Liver (tissue), 9 donors: ENCODE measurements around the gene GIMAP7. TPM values are rescaled to one million over a fixed set of nuclear protein-coding genes. Genes with fewer than 3 reads are reported as not detected.

Experiments used
- DNase-seq: peaks from one replicate; pipeline ENCODE4 v3.0.0-alpha.2; 2017; ENCODE audit warnings: low spot score
- H3K27ac ChIP-seq, 2 donors: one replicate each; pipeline ENCODE4 v1.7.0; 2013; ENCODE audit warnings: inconsistent platforms in 2 of 2, low read length in 2 of 2, control low read depth in 1 of 2, low read depth in 1 of 2, mild to moderate bottlenecking in 1 of 2
- H3K27me3 ChIP-seq, 4 donors: one replicate each; pipeline versions ENCODE4 v1.6.1 to v1.7.0; 2013; ENCODE audit warnings: low read length in 3 of 4, inconsistent platforms in 1 of 4, mild to moderate bottlenecking in 1 of 4, moderate library complexity in 1 of 4; ENCODE audit not compliant: control insufficient read depth in 4 of 4, insufficient read depth in 4 of 4
- H3K36me3 ChIP-seq, 4 donors: one replicate each; pipeline versions ENCODE4 v1.6.1 to v1.7.0; 2013; ENCODE audit warnings: low read length in 3 of 4, mild to moderate bottlenecking in 3 of 4, low read depth in 1 of 4, moderate library complexity in 1 of 4; ENCODE audit not compliant: control insufficient read depth in 4 of 4, insufficient read depth in 3 of 4
- H3K4me1 ChIP-seq, 4 donors: one replicate each; pipeline versions ENCODE4 v1.6.1 to v1.7.0; 2013; ENCODE audit warnings: low read length in 3 of 4, mild to moderate bottlenecking in 3 of 4, moderate library complexity in 1 of 4; ENCODE audit not compliant: control insufficient read depth in 4 of 4, insufficient read depth in 4 of 4
- H3K4me3 ChIP-seq, 3 donors: one replicate each; pipeline versions ENCODE4 v1.6.1 to v1.7.0; 2013; ENCODE audit warnings: low read length in 3 of 3, control low read depth in 1 of 3, low read depth in 1 of 3, mild to moderate bottlenecking in 1 of 3
- H3K9ac ChIP-seq, 2 donors: one replicate each; pipeline ENCODE4 v1.7.0; 2013; ENCODE audit warnings: low read length in 2 of 2, mild to moderate bottlenecking in 2 of 2, moderate library complexity in 2 of 2, control low read depth in 1 of 2, low read depth in 1 of 2
- H3K9me3 ChIP-seq, 4 donors: one replicate each; pipeline versions ENCODE4 v1.6.1 to v1.7.0; 2013; ENCODE audit warnings: low read length in 3 of 4; ENCODE audit not compliant: control insufficient read depth in 4 of 4
- FOXA1 ChIP-seq: IDR thresholded peaks from 2 replicates; pipeline ENCODE4 v1.6.1; 2016; ENCODE audit warnings: antibody characterized with exemption
- FOXA2 ChIP-seq: IDR thresholded peaks from 2 replicates; pipeline ENCODE4 v1.6.1; 2016; ENCODE audit warnings: antibody characterized with exemption
- GABPA ChIP-seq, 2 donors: IDR thresholded peaks in 1 of 2; conservative IDR thresholded peaks in 1 of 2; 2 replicates each; pipeline ENCODE4 v1.6.1; 2016; ENCODE audit warnings: antibody characterized with exemption in 2 of 2, mild to moderate bottlenecking in 1 of 2, moderate library complexity in 1 of 2
- HNF4G ChIP-seq: IDR thresholded peaks from 2 replicates; pipeline ENCODE4 v1.6.1; 2016; ENCODE audit warnings: antibody characterized with exemption
- JUND ChIP-seq, 2 donors: IDR thresholded peaks; 2 replicates each; pipeline ENCODE4 v1.6.1; 2016; ENCODE audit warnings: antibody characterized with exemption in 2 of 2
- RAD21 ChIP-seq, 2 donors: IDR thresholded peaks; 2 replicates each; pipeline ENCODE4 v1.6.1; 2016; ENCODE audit warnings: antibody characterized with exemption in 2 of 2, mild to moderate bottlenecking in 2 of 2
- RXRA ChIP-seq, 2 donors: IDR thresholded peaks; 2 replicates each; pipeline ENCODE4 v1.6.1; 2017 to 2018; ENCODE audit warnings: antibody characterized with exemption in 2 of 2, mild to moderate bottlenecking in 1 of 2
- SP1 ChIP-seq: IDR thresholded peaks from 2 replicates; pipeline ENCODE4 v1.6.1; 2018; ENCODE audit warnings: antibody characterized with exemption, mild to moderate bottlenecking
- TAF1 ChIP-seq: conservative IDR thresholded peaks from 2 replicates; pipeline ENCODE4 v1.6.1; 2016; ENCODE audit warnings: antibody characterized with exemption, mild to moderate bottlenecking
- YY1 ChIP-seq: IDR thresholded peaks from 2 replicates; pipeline ENCODE4 v1.6.1; 2016; ENCODE audit warnings: antibody characterized with exemption, mild to moderate bottlenecking
- WGBS: extraction: QIAGEN DNeasy Blood & Tissue Kit; methylation state at CpG from one replicate; pipeline ENCODE4 v1.1.7; 2013; 5-methylcytosine and 5-hydroxymethylcytosine counted together
- polyA plus RNA-seq, 2 donors: library from polyadenylated mRNA; stranded (reverse) in 1 of 2; unstranded in 1 of 2; fragments of 200-250 nt in 1 of 2; fragments of >200 nt in 1 of 2; fragmentation: Nextera tagmentation in 1 of 2; extraction: Ambion mirVana in 1 of 2; gene quantifications; one replicate each; pipeline versions ENCODE4 v1.2.1 to v1.2.3, GENCODE V29; 2013 to 2015
- total RNA-seq, 2 donors: library from RNA; depleted of rRNA; stranded (reverse); fragments of >200 nt; gene quantifications; one replicate each; pipeline ENCODE4 v1.2.3, GENCODE V29; 2014
- TF ChIP-seq, protein P1 (sequence below): IDR thresholded peaks from 2 replicates; pipeline ENCODE4 v1.6.1; 2016; ENCODE audit warnings: antibody characterized with exemption
- TF ChIP-seq, protein P2 (sequence below): IDR thresholded peaks from 2 replicates; pipeline ENCODE4 v1.6.1; 2016; ENCODE audit warnings: antibody characterized with exemption
- TF ChIP-seq, protein P3 (sequence below): IDR thresholded peaks from 2 replicates; pipeline ENCODE4 v1.6.1; 2016; ENCODE audit warnings: antibody characterized with exemption, mild to moderate bottlenecking
- TF ChIP-seq, protein P4 (sequence below): IDR thresholded peaks from 2 replicates; pipeline ENCODE4 v1.6.1; 2016; ENCODE audit warnings: antibody characterized with exemption
- TF ChIP-seq, protein P5 (sequence below): fragments of 150-350 bp; IDR thresholded peaks from 2 replicates; pipeline ENCODE4 v1.5.1; 2017; ENCODE audit warnings: improper control_type of control experiment, low read depth, low read length; ENCODE audit not compliant: missing input control
- donor health status: healthy.
- donor health status: healthy.
- donor health status: healthy.
- donor health status: healthy.
- donor health status: healthy.

The GIMAP7 gene
- total and polyA plus RNA-seq, 4 donors, result 4.8 to 12.8 (median 10.5) TPM

DNA sequence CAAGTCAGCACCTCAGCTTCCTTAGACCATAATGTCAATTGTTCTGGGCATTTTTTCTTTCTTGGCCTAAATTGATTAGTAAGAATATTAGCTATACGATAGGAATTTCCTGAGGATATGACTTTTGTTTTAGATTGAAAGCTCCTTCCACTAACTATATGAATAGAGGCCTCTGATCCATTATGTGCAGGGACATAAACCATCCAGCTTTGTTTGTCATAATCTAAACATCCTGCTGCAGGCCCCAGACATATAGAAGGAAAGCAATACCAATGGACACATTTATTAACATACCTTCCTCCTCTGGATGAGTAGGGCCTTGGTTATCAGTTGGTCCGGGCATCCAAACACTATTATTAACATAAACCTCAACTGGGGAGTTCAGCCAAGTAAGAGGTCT lies 48.2 kb downstream of the GIMAP7 start (continued):
- TF ChIP-seq RAD21 (IDR thresholded peaks at IDR 0.05), result no peak
- no peak for TF ChIP-seq TAF1
- no peak for TF ChIP-seq FOXA2
- TF ChIP-seq, protein P1, sequence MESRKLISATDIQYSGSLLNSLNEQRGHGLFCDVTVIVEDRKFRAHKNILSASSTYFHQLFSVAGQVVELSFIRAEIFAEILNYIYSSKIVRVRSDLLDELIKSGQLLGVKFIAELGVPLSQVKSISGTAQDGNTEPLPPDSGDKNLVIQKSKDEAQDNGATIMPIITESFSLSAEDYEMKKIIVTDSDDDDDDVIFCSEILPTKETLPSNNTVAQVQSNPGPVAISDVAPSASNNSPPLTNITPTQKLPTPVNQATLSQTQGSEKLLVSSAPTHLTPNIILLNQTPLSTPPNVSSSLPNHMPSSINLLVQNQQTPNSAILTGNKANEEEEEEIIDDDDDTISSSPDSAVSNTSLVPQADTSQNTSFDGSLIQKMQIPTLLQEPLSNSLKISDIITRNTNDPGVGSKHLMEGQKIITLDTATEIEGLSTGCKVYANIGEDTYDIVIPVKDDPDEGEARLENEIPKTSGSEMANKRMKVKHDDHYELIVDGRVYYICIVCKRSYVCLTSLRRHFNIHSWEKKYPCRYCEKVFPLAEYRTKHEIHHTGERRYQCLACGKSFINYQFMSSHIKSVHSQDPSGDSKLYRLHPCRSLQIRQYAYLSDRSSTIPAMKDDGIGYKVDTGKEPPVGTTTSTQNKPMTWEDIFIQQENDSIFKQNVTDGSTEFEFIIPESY, result no peak
- TF ChIP-seq YY1, result no peak
- TF ChIP-seq, protein P2, sequence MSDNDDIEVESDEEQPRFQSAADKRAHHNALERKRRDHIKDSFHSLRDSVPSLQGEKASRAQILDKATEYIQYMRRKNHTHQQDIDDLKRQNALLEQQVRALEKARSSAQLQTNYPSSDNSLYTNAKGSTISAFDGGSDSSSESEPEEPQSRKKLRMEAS, result no peak

DNA sequence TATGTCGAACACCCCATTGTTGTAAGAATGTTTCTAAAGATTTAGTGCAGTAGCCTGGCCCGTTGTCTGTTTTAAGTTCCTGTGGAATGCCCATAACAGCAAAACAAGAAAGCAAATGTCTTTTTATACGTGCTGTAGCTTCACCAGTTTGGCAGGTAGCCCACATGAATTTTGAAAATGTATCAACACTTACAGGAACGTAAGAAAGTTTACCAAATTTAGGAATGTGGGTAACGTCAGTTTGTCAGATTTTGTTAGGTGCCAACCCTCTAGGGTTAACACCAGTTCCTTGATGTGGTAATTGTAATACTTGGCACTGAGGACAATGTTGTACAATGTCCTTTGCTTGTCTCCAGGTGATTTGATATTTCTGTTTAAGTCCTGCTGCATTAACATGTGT lies 49.3 kb downstream of the GIMAP7 start:
- no peak for DNase-seq
- no peak overlapping the region for H3K27ac ChIP-seq
- 72% methylated on average over 5 of the region's 5 CpGs for WGBS
- H3K4me3 ChIP-seq, result no peak overlapping the region
- H3K27me3 ChIP-seq, result no peaks in the 10 kb centered on the region
- H3K9me3 ChIP-seq, result peaks cover 0 to 7% (median 2%) of the 10 kb centered on the region in 4 donors
- no peak for TF ChIP-seq SP1
- TF ChIP-seq, protein P3, sequence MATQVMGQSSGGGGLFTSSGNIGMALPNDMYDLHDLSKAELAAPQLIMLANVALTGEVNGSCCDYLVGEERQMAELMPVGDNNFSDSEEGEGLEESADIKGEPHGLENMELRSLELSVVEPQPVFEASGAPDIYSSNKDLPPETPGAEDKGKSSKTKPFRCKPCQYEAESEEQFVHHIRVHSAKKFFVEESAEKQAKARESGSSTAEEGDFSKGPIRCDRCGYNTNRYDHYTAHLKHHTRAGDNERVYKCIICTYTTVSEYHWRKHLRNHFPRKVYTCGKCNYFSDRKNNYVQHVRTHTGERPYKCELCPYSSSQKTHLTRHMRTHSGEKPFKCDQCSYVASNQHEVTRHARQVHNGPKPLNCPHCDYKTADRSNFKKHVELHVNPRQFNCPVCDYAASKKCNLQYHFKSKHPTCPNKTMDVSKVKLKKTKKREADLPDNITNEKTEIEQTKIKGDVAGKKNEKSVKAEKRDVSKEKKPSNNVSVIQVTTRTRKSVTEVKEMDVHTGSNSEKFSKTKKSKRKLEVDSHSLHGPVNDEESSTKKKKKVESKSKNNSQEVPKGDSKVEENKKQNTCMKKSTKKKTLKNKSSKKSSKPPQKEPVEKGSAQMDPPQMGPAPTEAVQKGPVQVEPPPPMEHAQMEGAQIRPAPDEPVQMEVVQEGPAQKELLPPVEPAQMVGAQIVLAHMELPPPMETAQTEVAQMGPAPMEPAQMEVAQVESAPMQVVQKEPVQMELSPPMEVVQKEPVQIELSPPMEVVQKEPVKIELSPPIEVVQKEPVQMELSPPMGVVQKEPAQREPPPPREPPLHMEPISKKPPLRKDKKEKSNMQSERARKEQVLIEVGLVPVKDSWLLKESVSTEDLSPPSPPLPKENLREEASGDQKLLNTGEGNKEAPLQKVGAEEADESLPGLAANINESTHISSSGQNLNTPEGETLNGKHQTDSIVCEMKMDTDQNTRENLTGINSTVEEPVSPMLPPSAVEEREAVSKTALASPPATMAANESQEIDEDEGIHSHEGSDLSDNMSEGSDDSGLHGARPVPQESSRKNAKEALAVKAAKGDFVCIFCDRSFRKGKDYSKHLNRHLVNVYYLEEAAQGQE, result no peak
- TF ChIP-seq TAF1, result no peak
- TF ChIP-seq, protein P4, sequence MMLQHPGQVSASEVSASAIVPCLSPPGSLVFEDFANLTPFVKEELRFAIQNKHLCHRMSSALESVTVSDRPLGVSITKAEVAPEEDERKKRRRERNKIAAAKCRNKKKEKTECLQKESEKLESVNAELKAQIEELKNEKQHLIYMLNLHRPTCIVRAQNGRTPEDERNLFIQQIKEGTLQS, result no peak
- no peak for TF ChIP-seq FOXA2
- TF ChIP-seq RXRA (IDR thresholded peaks at IDR 0.05), result no peak
- TF ChIP-seq HNF4G, result no peak
- TF ChIP-seq FOXA1, result no peak
- TF ChIP-seq GABPA (IDR thresholded peaks at IDR 0.05 in 1 of 2, conservative IDR thresholded peaks at IDR 0.05 in 1 of 2), result no peak
- TF ChIP-seq, protein P1, result no peak
- TF ChIP-seq JUND (IDR thresholded peaks at IDR 0.05), result no peak
- TF ChIP-seq, protein P5, sequence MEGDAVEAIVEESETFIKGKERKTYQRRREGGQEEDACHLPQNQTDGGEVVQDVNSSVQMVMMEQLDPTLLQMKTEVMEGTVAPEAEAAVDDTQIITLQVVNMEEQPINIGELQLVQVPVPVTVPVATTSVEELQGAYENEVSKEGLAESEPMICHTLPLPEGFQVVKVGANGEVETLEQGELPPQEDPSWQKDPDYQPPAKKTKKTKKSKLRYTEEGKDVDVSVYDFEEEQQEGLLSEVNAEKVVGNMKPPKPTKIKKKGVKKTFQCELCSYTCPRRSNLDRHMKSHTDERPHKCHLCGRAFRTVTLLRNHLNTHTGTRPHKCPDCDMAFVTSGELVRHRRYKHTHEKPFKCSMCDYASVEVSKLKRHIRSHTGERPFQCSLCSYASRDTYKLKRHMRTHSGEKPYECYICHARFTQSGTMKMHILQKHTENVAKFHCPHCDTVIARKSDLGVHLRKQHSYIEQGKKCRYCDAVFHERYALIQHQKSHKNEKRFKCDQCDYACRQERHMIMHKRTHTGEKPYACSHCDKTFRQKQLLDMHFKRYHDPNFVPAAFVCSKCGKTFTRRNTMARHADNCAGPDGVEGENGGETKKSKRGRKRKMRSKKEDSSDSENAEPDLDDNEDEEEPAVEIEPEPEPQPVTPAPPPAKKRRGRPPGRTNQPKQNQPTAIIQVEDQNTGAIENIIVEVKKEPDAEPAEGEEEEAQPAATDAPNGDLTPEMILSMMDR, result no peak
- no peaks in the 10 kb centered on the region for H3K36me3 ChIP-seq
- H3K4me1 ChIP-seq, result no peaks in the 10 kb centered on the region
- no peak overlapping the region for H3K9ac ChIP-seq
